ENCODE measurements around the gene PCNX4. TPM values are rescaled to one million over a fixed set of nuclear protein-coding genes. Genes with fewer than 3 reads are reported as not detected.

Gene PCNX4
- total RNA-seq, 1 experiment from 2014 or later = 60.0 TPM

- no peak overlapping the region for H3K4me3 ChIP-seq (ENCODE audit: low read depth in 2 of 2, low read length in 2 of 2)
- intact Hi-C loops (cut with micrococcal nuclease; ENCODE audit: unreplicated experiment) (loop anchor here (5.0 kb wide), 1 partner anchor 101 kb away; no protein-coding TSS in a partner anchor), in situ Hi-C loops (cut with HindIII; ENCODE audit: low pct_unique_long_range_greater_than_20kb, low sequenced_read_pairs) (no loop called here)
- ATAC-seq (no peak), DNase-seq (ENCODE audit: low read depth, low spot score) (no peak)
- ChIA-PET CTCF (interaction anchor here (0.7 kb wide), 1 partner anchor 378 kb away, joined by 3 read pairs; no protein-coding TSS in a partner anchor), POLR2A (no interaction called here)
- H3K9me3 ChIP-seq (ENCODE audit: control insufficient read depth, insufficient read depth, low read depth, low read length) = no peaks in the 10 kb centered on the region
- TF ChIP-seq REST (IDR thresholded peaks at IDR 0.05; ENCODE audit: insufficient read depth in 1 of 2, low read depth in 2 of 2, low read length in 1 of 2) = no peak
- TF ChIP-seq POLR2AphosphoS5 (IDR thresholded peaks at IDR 0.05; ENCODE audit: low read depth, low read length) = no peak
- TF ChIP-seq TCF7L2 (IDR thresholded peaks at IDR 0.05; ENCODE audit: low read depth, low read length) = no peak
- TF ChIP-seq CTCF (IDR thresholded peaks at IDR 0.05) = no peak
- no peak for TF ChIP-seq SIN3A (IDR thresholded peaks at IDR 0.05; ENCODE audit: borderline replicate concordance, insufficient read depth, low read depth, low read length)
- H3K4me1 ChIP-seq (ENCODE audit: control insufficient read depth, insufficient read depth, low read length) = no peaks in the 10 kb centered on the region
- BruUV-seq (replicated peaks) = no TSS peak
- H3K27me3 ChIP-seq (ENCODE audit: control insufficient read depth, insufficient read depth, low read length) = no peaks in the 10 kb centered on the region
- no peaks in the 10 kb centered on the region for H3K36me3 ChIP-seq (ENCODE audit: control insufficient read depth, insufficient read depth, low read length)
- H3K27ac ChIP-seq (ENCODE audit: low read length) = no peak overlapping the region
Measured at GRCh38 chr14:60061371-60061770, 30.4 kb upstream of the PCNX4 start.

- no peaks in the 10 kb centered on the region for H3K4me1 ChIP-seq (ENCODE audit: control insufficient read depth, insufficient read depth, low read length)
- H3K4me3 ChIP-seq (ENCODE audit: low read depth in 2 of 2, low read length in 2 of 2) = no peak overlapping the region
- TF ChIP-seq SIN3A (IDR thresholded peaks at IDR 0.05; ENCODE audit: borderline replicate concordance, insufficient read depth, low read depth, low read length) = no peak
- TF ChIP-seq POLR2AphosphoS5 (IDR thresholded peaks at IDR 0.05; ENCODE audit: low read depth, low read length) = no peak
- no peak for TF ChIP-seq CTCF (IDR thresholded peaks at IDR 0.05)
- TF ChIP-seq REST (IDR thresholded peaks at IDR 0.05; ENCODE audit: insufficient read depth in 1 of 2, low read depth in 2 of 2, low read length in 1 of 2) = no peak
- no peak for TF ChIP-seq TCF7L2 (IDR thresholded peaks at IDR 0.05; ENCODE audit: low read depth, low read length)
- no TSS peak for BruUV-seq (replicated peaks)
- no peaks in the 10 kb centered on the region for H3K36me3 ChIP-seq (ENCODE audit: control insufficient read depth, insufficient read depth, low read length)
- ChIA-PET POLR2A (no interaction called here), CTCF (no interaction called here)
- no peak overlapping the region for H3K27ac ChIP-seq (ENCODE audit: low read length)
- in situ Hi-C loops (cut with HindIII; ENCODE audit: low pct_unique_long_range_greater_than_20kb, low sequenced_read_pairs) (no loop called here), intact Hi-C loops (cut with micrococcal nuclease; ENCODE audit: unreplicated experiment) (loop anchor here (2.0 to 5.0 kb wide), 2 partner anchors 98 to 120 kb away; no protein-coding TSS in a partner anchor)
- ATAC-seq (no peak), DNase-seq (ENCODE audit: low read depth, low spot score) (peak; percentile 15)
- H3K9me3 ChIP-seq (ENCODE audit: control insufficient read depth, insufficient read depth, low read depth, low read length) = no peaks in the 10 kb centered on the region
- H3K27me3 ChIP-seq (ENCODE audit: control insufficient read depth, insufficient read depth, low read length) = no peaks in the 10 kb centered on the region
Measured at GRCh38 chr14:60064491-60065072, 27.1 kb upstream of the PCNX4 start.

All from Panc1 (cell line).